MCF 10A (cell line): ENCODE measurements around the gene C1QBP. TPM values are rescaled to one million over a fixed set of nuclear protein-coding genes. Genes with fewer than 3 reads are reported as not detected.

ENCODE experiments used
- Bru-seq: library from RNA; stranded (reverse); fragments of 400-500 nt; gene quantifications from one replicate; lab custom pipeline; 2021; lab: Mats Ljungman, UMichigan
- BruChase-seq, 2 experiments: library from RNA; stranded (reverse); fragments of 400-500 nt; gene quantifications; one replicate each; lab custom pipeline; 2021; lab: Mats Ljungman, UMichigan
- BruUV-seq: library from RNA; stranded (reverse); fragments of 400-500 nt; replicated peaks from 2 replicates; lab custom pipeline; 2021; lab: Mats Ljungman, UMichigan
- CTCF ChIA-PET: fragments of 300-600 bp; sonication (Branson Sonifier 250); formaldehyde crosslinking; extraction: SDS; loops from one replicate; lab custom pipeline; 2021; ENCODE audit warnings: antibody characterized with exemption, inconsistent platforms; lab: Yijun Ruan, JAX
- POLR2A ChIA-PET: fragments of 300-600, 350-650 bp; sonication (Branson Sonifier 250); formaldehyde crosslinking; extraction: SDS; loops from one replicate; lab custom pipeline; 2020; ENCODE audit warnings: antibody characterized with exemption, inconsistent platforms; lab: Yijun Ruan, JAX
- DNase-seq: peaks from one replicate; pipeline ENCODE4 v3.0.0-alpha.2; 2018; ENCODE audit not compliant: unreplicated experiment
- H3K27ac Mint-ChIP-seq: one replicate; pipeline ENCODE4 v1.8.0; 2022; ENCODE audit warnings: mild to moderate bottlenecking, low read depth, mixed read lengths; ENCODE audit not compliant: unreplicated experiment
- H3K27me3 Mint-ChIP-seq: one replicate; pipeline ENCODE4 v1.8.0; 2022; ENCODE audit warnings: mixed read lengths; ENCODE audit not compliant: insufficient read depth, unreplicated experiment
- H3K36me3 Mint-ChIP-seq: one replicate; pipeline ENCODE4 v1.8.0; 2022; ENCODE audit warnings: mild to moderate bottlenecking, moderate library complexity, mixed read lengths; ENCODE audit not compliant: insufficient read depth, unreplicated experiment
- H3K4me1 Mint-ChIP-seq: one replicate; pipeline ENCODE4 v1.8.0; 2022; ENCODE audit warnings: mixed read lengths; ENCODE audit not compliant: insufficient read depth, unreplicated experiment
- H3K4me3 Mint-ChIP-seq: one replicate; pipeline ENCODE4 v1.8.0; 2022; ENCODE audit warnings: mild to moderate bottlenecking, moderate library complexity, mixed read lengths; ENCODE audit not compliant: unreplicated experiment
- H3K9me3 Mint-ChIP-seq: one replicate; pipeline ENCODE4 v1.8.0; 2022; ENCODE audit warnings: mixed read lengths; ENCODE audit not compliant: unreplicated experiment
- CTCF ChIP-seq: fragments of 200-600 bp; IDR thresholded peaks from one replicate; pipeline ENCODE4 v1.8.0; 2022; ENCODE audit warnings: antibody characterized with exemption, mild to moderate bottlenecking; ENCODE audit not compliant: unreplicated experiment
- intact Hi-C: fragments of 100-400 bp; cut with micrococcal nuclease; formaldehyde crosslinking; loops from 2 replicates; pipeline ENCODE4 v1.14.1; 2022
- long read RNA-seq: library from polyadenylated mRNA; stranded (forward); transcript quantifications from one replicate; pipeline ENCODE4 v2.0.0, GENCODE V29; 2022
- total RNA-seq: library from RNA; stranded (reverse); gene quantifications from 2 replicates; pipeline ENCODE4 v1.2.3, GENCODE V29; 2022

C1QBP gene
- total RNA-seq, result 386 and 438 TPM in 2 replicates
- Bru-seq, nascent RNA, result percentile 93 among the genes with signal in this experiment
- percentile 98 among the genes with signal in this experiment for BruChase-seq, experiment 1, labeled RNA remaining after a 6-hour chase
- percentile 95 among the genes with signal in this experiment for BruChase-seq, experiment 2, labeled RNA remaining after a 2-hour chase
- long read RNA-seq, transcript C1QBP-201 (6 exons, 1,169 nt), result major isoform, 1,532 of 1,605 reads
- long read RNA-seq, partial matches to known transcripts, result 6 of 1,605 reads
- long read RNA-seq, other reads (novel, unspliced or antisense), result 61 of 1,605 reads

GRCh38 chr17:5438716-5439445, at the start of gene C1QBP:
C1QBP (minus strand) TSS chr17:5439155; CDS start chr17:5439073, 82 bp downstream.
- peak within 1 kb of the TSS; percentile 46 for H3K27ac Mint-ChIP-seq
- intact Hi-C loops, result loop anchor here (1.0 kb wide), 1 partner anchor 17 kb away; no protein-coding TSS in a partner anchor
- peaks cover 16% of the 10 kb centered on the region for H3K4me1 Mint-ChIP-seq
- ChIA-PET CTCF (interaction anchor here (0.6 to 3.6 kb wide), 31 partner anchors 8 to 1521 kb away, joined by 3 to 21 read pairs (median 5); partner anchors contain the start of genes DHX33 and NUP88), POLR2A (interaction anchor here (0.6 to 9.6 kb wide), 23 partner anchors 8 to 1205 kb away, joined by 3 to 100 read pairs (median 4); partner anchors contain the start of genes DERL2, DHX33, MIS12 and NUP88)
- peak; percentile 91 for DNase-seq
- peak within 1 kb of the TSS; percentile 71 for H3K4me3 Mint-ChIP-seq
- no peaks in the 10 kb centered on the region for H3K9me3 Mint-ChIP-seq
- peaks cover 72% of the 10 kb centered on the region for H3K36me3 Mint-ChIP-seq
- BruUV-seq, result no TSS peak
- peak; percentile 99 for TF ChIP-seq CTCF
- no peaks in the 10 kb centered on the region for H3K27me3 Mint-ChIP-seq

GRCh38 chr17:5488752-5489151, 49.8 kb upstream of the C1QBP start:
- Mint-ChIP-seq H3K4me3 (no peak overlapping the region), H3K27me3 (no peaks in the 10 kb centered on the region), H3K4me1 (peaks cover 14% of the 10 kb centered on the region), H3K9me3 (no peaks in the 10 kb centered on the region), H3K36me3 (peaks cover 36% of the 10 kb centered on the region), H3K27ac (no peak overlapping the region)
- CTCF ChIA-PET, result no interaction called here
- no peak for TF ChIP-seq CTCF
- no peak for DNase-seq
- intact Hi-C loops, result no loop called here
- POLR2A ChIA-PET, result interaction anchor here (0.7 to 5.7 kb wide), 3 partner anchors 11 to 20 kb away, joined by 3 to 108 read pairs (median 4); partner anchors contain the start of gene DHX33
- BruUV-seq, result no TSS peak

- DNase-seq, result peak; percentile 100
- CTCF ChIA-PET, result interaction anchor here (0.6 to 1.7 kb wide), 3 partner anchors 12 to 189 kb away, joined by 3 to 7 read pairs (median 3); no protein-coding TSS in a partner anchor
- intact Hi-C loops, result loop anchor here (1.0 kb wide), 1 partner anchor 98 kb away; the partner anchor contains the start of gene NLRP1
- POLR2A ChIA-PET, result interaction anchor here (0.7 to 5.7 kb wide), 16 partner anchors 9 to 1526 kb away, joined by 3 to 108 read pairs (median 4); partner anchors contain the start of genes C1QBP, DHX33, NLRP1 and NUP88
- Mint-ChIP-seq H3K4me1 (peaks cover 14% of the 10 kb centered on the region), H3K9me3 (no peaks in the 10 kb centered on the region), H3K27ac (peak within 1 kb of the TSS; percentile 99), H3K27me3 (no peaks in the 10 kb centered on the region), H3K36me3 (peaks cover 56% of the 10 kb centered on the region), H3K4me3 (peak within 1 kb of the TSS; percentile 91)
- TF ChIP-seq CTCF, result no peak
- TSS peak; percentile 58 for BruUV-seq
Observed at GRCh38 chr17:5486206-5487124, 47.5 kb upstream of the C1QBP start, which contains the start of gene MIS12. MIS12 (plus strand) TSS chr17:5486566; CDS start chr17:5488863, 2,297 bp downstream.
